HepG2 (cell line): Measurements from ENCODE around the gene GPC6. TPM values are rescaled to one million over a fixed set of nuclear protein-coding genes. Genes with fewer than 3 reads are reported as not detected.

ENCODE experiments used
- ATAC-seq: fragments of 200-7000 bp; cut with Tn5 transposase; 3 replicates; pipeline ENCODE4 v1.9.1; 2020; ENCODE audit warnings: mild to moderate bottlenecking, moderate library complexity
- BruUV-seq: library from RNA; stranded (reverse); fragments of 400-500 nt; replicated peaks from 2 replicates; lab custom pipeline; 2021; lab: Mats Ljungman, UMichigan
- CTCF ChIA-PET: fragments of 300-600 bp; formaldehyde crosslinking; extraction: SDS; loops from one replicate; lab custom pipeline; 2021; ENCODE audit warnings: low total read pairs, inconsistent platforms, low intra/inter-chr PET ratio; lab: Yijun Ruan, JAX
- POLR2A ChIA-PET: fragments of 350-600 bp; sonication (Branson Sonifier 250); formaldehyde crosslinking; loops from one replicate; lab custom pipeline; 2020; ENCODE audit warnings: antibody characterized with exemption, inconsistent platforms; lab: Yijun Ruan, JAX
- DNase-seq: peaks from one replicate; pipeline ENCODE4 v3.0.0-alpha.2; 2015; ENCODE audit warnings: low spot score
- FAIRE-seq: peaks from 3 replicates; lab custom pipeline; 2011; peaks lifted over from hg19 to GRCh38; lab: Jason Lieb, UNC
- H2AFZ ChIP-seq: one replicate; pipeline ENCODE4 v1.6.1; 2011; ENCODE audit warnings: low read length, inconsistent platforms
- H3K27ac ChIP-seq: fragments of 300-600 bp; 3 replicates; pipeline ENCODE4 v1.8.0; 2011; ENCODE audit warnings: mixed run types, mild to moderate bottlenecking, mixed read lengths, low read length, inconsistent platforms; ENCODE audit not compliant: insufficient read depth; ENCODE audit errors: extremely low read length
- H3K27me3 ChIP-seq, 2 experiments: fragments of 200-600 bp in 1 of 2; 2 replicates in 1 of 2; 3 replicates in 1 of 2; pipeline versions ENCODE4 v1.6.0 to v1.8.0; 2011; ENCODE audit warnings: low read length in 2 of 2, mild to moderate bottlenecking in 2 of 2, moderate library complexity in 2 of 2, inconsistent platforms in 1 of 2; ENCODE audit not compliant: insufficient read depth in 2 of 2, control insufficient read depth in 1 of 2
- H3K36me3 ChIP-seq, 2 experiments: fragments of 200-600 bp in 1 of 2; replicated peaks in 1 of 2; 2 replicates in 1 of 2; 3 replicates in 1 of 2; pipeline versions ENCODE4 v1.5.1 to v1.8.0; 2011; ENCODE audit warnings: low read length in 2 of 2, inconsistent platforms in 1 of 2; ENCODE audit not compliant: insufficient read depth in 2 of 2, control insufficient read depth in 1 of 2
- H3K4me1 ChIP-seq: 2 replicates; pipeline ENCODE4 v1.5.1; 2012; ENCODE audit warnings: low read length, inconsistent platforms; ENCODE audit not compliant: insufficient read depth
- H3K4me2 ChIP-seq: 2 replicates; pipeline ENCODE4 v1.6.0; 2011; ENCODE audit warnings: low read depth, low read length, inconsistent platforms
- H3K4me3 ChIP-seq, 3 experiments: fragments of 200-600 bp in 1 of 3; sonication (generic), shearing (Covaris generic) in 1 of 3; replicated peaks in 1 of 3; 2 replicates each; pipeline ENCODE4 v1.5.1; 2011 to 2016; ENCODE audit warnings: low read length in 3 of 3, inconsistent platforms in 2 of 3, low read depth in 2 of 3, mild to moderate bottlenecking in 2 of 3, control low read depth in 1 of 3, mixed read lengths in 1 of 3; ENCODE audit not compliant: insufficient read depth in 1 of 3
- H3K79me2 ChIP-seq: one replicate; pipeline ENCODE4 v1.6.1; 2011; ENCODE audit warnings: low read length, inconsistent platforms; ENCODE audit not compliant: insufficient read depth
- H3K9ac ChIP-seq: 2 replicates; pipeline ENCODE4 v1.6.0; 2011; ENCODE audit warnings: mild to moderate bottlenecking, low read depth, low read length, inconsistent platforms; ENCODE audit not compliant: insufficient read depth
- H3K9me3 ChIP-seq: 2 replicates; pipeline ENCODE4 v1.5.1; 2012; ENCODE audit warnings: mild to moderate bottlenecking, low read length
- H4K20me1 ChIP-seq: 2 replicates; pipeline ENCODE4 v1.6.0; 2011; ENCODE audit warnings: inconsistent platforms, mild to moderate bottlenecking, low read length, moderate library complexity; ENCODE audit not compliant: insufficient read depth
- ATF2 ChIP-seq: sonication (generic); formaldehyde crosslinking; IDR thresholded peaks from 2 replicates; pipeline ENCODE4 v1.4.0; 2020; ENCODE audit warnings: missing genetic modification reagents
- IKZF1 ChIP-seq: fragments of 450-650 bp; IDR thresholded peaks from 2 replicates; pipeline ENCODE4 v1.7.1; 2016
- PRDM4 ChIP-seq: sonication (generic); formaldehyde crosslinking; IDR thresholded peaks from 2 replicates; pipeline ENCODE4 v1.9.0; 2021; ENCODE audit warnings: missing genetic modification reagents, borderline replicate concordance
- TCF7L2 ChIP-seq: IDR thresholded peaks from 2 replicates; pipeline ENCODE4 v1.6.1; 2011; ENCODE audit warnings: mild to moderate bottlenecking, low read depth, low read length, moderate library complexity
- ZNF704 ChIP-seq: sonication (generic); formaldehyde crosslinking; IDR thresholded peaks from 2 replicates; pipeline ENCODE4 v1.8.1; 2023; ENCODE audit warnings: mild to moderate bottlenecking, inconsistent platforms, moderate library complexity, missing genetic modification reagents, borderline replicate concordance
- ZSCAN5A ChIP-seq: sonication (generic); formaldehyde crosslinking; IDR thresholded peaks from 2 replicates; pipeline ENCODE4 v1.8.0; 2022; ENCODE audit warnings: mild to moderate bottlenecking, missing genetic modification reagents, borderline replicate concordance
- in situ Hi-C: cut with HindIII; loops from 2 replicates; pipeline ENCODE4 v1.10.0; 2017; ENCODE audit warnings: low pct_unique_long_range_greater_than_20kb; ENCODE audit not compliant: extremely low pct_ligation_motif_present
- intact Hi-C: fragments of 100-400 bp; cut with micrococcal nuclease; formaldehyde crosslinking; loops from one replicate; pipeline ENCODE4 v1.10.0; 2022; ENCODE audit not compliant: unreplicated experiment
- polyA plus RNA-seq, 8 experiments: library from polyadenylated mRNA; depleted of rRNA in 3 of 8; stranded (reverse) in 7 of 8; unstranded in 1 of 8; fragments of >200 nt; fragmentation: Illumina TruSeq in 4 of 8; extraction: Trizol in 4 of 8; gene quantifications; 2 replicates each; pipeline versions ENCODE4 v1.2.1 to v1.2.3, GENCODE V29; 2011 to 2016; ENCODE audit warnings: low read depth in 4 of 8, missing spikeins in 1 of 8, mixed read lengths in 1 of 8; ENCODE audit not compliant: insufficient read depth in 1 of 8
- total RNA-seq, 5 experiments: library from RNA; depleted of rRNA; stranded (reverse); fragments of >200 nt; fragmentation: Illumina TruSeq; extraction: Trizol; gene quantifications; 2 replicates each; pipeline ENCODE4 v1.2.3, GENCODE V29; 2016; ENCODE audit warnings: low read depth in 1 of 5

The GPC6 gene
- total and polyA plus RNA-seq, 2 of the 13 experiments (the other 11 are each of a cell fraction or from before 2014, with no cell fraction given): 24.5 to 33.9 TPM

GRCh38 chr13:93304868-93305613 lies 78.4 kb downstream of the GPC6 start (continued):
- TF ChIP-seq ZSCAN5A (CRISPR knock-in tag): no peak

- H3K36me3 ChIP-seq: no peaks in the 10 kb centered on the region
- FAIRE-seq (no peak), DNase-seq (no peak), ATAC-seq (no peak)
- no peaks in the 10 kb centered on the region for H3K27me3 ChIP-seq
- H3K9ac ChIP-seq: no peak overlapping the region
- H3K27ac ChIP-seq: no peak overlapping the region
- H2AFZ ChIP-seq: no peak overlapping the region
- H3K4me1 ChIP-seq: no peaks in the 10 kb centered on the region
- intact Hi-C loops: no loop called here
- ChIA-PET CTCF (no interaction called here), POLR2A (no interaction called here)
- no TSS peak for BruUV-seq
- no peak for TF ChIP-seq IKZF1
- TF ChIP-seq TCF7L2: no peak
- TF ChIP-seq ATF2: no peak
- TF ChIP-seq PRDM4 (CRISPR knock-in tag): no peak
- no peak for TF ChIP-seq ZNF704 (CRISPR knock-in tag)
- no peaks in the 10 kb centered on the region for H4K20me1 ChIP-seq
- in situ Hi-C loops: no loop called here
- H3K4me2 ChIP-seq: no peak overlapping the region
- no peaks in the 10 kb centered on the region for H3K79me2 ChIP-seq
- no peaks in the 10 kb centered on the region for H3K9me3 ChIP-seq
- H3K4me3 ChIP-seq: no peak overlapping the region
These were observed 79.3 kb downstream of the GPC6 start for GRCh38 chr13:93305886-93306285.
